CD4-positive, alpha-beta T cell (primary cell): Measurements from ENCODE around the gene HERC3. TPM values are rescaled to one million over a fixed set of nuclear protein-coding genes. Genes with fewer than 3 reads are reported as not detected.
A peak's percentile ranks its signal among the peaks of the same experiment; 100 is the strongest.

Source experiments
- ATAC-seq: fragments of 200-7000 bp; cut with Tn5 transposase; one replicate; pipeline ENCODE4 v1.10.0; 2022; ENCODE audit warnings: mild to moderate bottlenecking; ENCODE audit not compliant: poor library complexity
- CTCF ChIA-PET: fragments of 350-600 bp; sonication (Branson Sonifier 250); formaldehyde crosslinking; loops from one replicate; lab custom pipeline; 2021; ENCODE audit warnings: antibody characterized with exemption, inconsistent platforms; lab: Charles Lee
- POLR2A ChIA-PET: fragments of 350-600 bp; sonication (Branson Sonifier 250); formaldehyde crosslinking; loops from one replicate; lab custom pipeline; 2021; ENCODE audit warnings: antibody characterized with exemption, inconsistent platforms; lab: Charles Lee
- DNase-seq, 14 experiments: peaks; one replicate each; pipeline ENCODE4 v3.0.0-alpha.2; 2013 to 2020; ENCODE audit warnings: mixed read lengths in 2 of 14
- H3K27ac ChIP-seq, 2 donors: one replicate each; pipeline versions ENCODE4 v1.5.1 to v1.7.0; 2013; ENCODE audit warnings: low read length in 2 of 2, low read depth in 1 of 2, mild to moderate bottlenecking in 1 of 2
- H3K27me3 ChIP-seq, 2 experiments: 1 replicate in 1 of 2; 2 replicates in 1 of 2; pipeline versions ENCODE4 v1.6.1 to v1.7.0; 2013; ENCODE audit warnings: low read length in 2 of 2, control low read depth in 1 of 2, mild to moderate bottlenecking in 1 of 2, moderate library complexity in 1 of 2; ENCODE audit not compliant: insufficient read depth in 2 of 2, control insufficient read depth in 1 of 2
- H3K36me3 ChIP-seq: one replicate; pipeline ENCODE4 v1.6.1; 2013; ENCODE audit warnings: low read length, control low read depth; ENCODE audit not compliant: insufficient read depth
- H3K4me1 ChIP-seq: one replicate; pipeline ENCODE4 v1.6.1; 2013; ENCODE audit warnings: low read length, control low read depth; ENCODE audit not compliant: insufficient read depth
- H3K4me3 ChIP-seq: one replicate; pipeline ENCODE4 v1.5.1; 2013; ENCODE audit warnings: mild to moderate bottlenecking, low read length, moderate library complexity
- H3K9me3 ChIP-seq, 2 experiments: 1 replicate in 1 of 2; 2 replicates in 1 of 2; pipeline versions ENCODE4 v1.6.1 to v1.7.0; 2013; ENCODE audit warnings: low read length in 2 of 2, mild to moderate bottlenecking in 2 of 2, control low read depth in 1 of 2, moderate library complexity in 1 of 2; ENCODE audit not compliant: control insufficient read depth in 1 of 2, insufficient read depth in 1 of 2
- H3K27ac Mint-ChIP-seq: one replicate; pipeline ENCODE4 v1.8.0; 2020; ENCODE audit warnings: mixed read lengths
- H3K27me3 Mint-ChIP-seq: one replicate; pipeline ENCODE4 v1.8.0; 2021; ENCODE audit warnings: mixed read lengths
- H3K36me3 Mint-ChIP-seq: one replicate; pipeline ENCODE4 v1.8.0; 2021; ENCODE audit warnings: low read depth, mixed read lengths
- H3K4me1 Mint-ChIP-seq: one replicate; pipeline ENCODE4 v1.8.0; 2021; ENCODE audit warnings: low read depth, mixed read lengths
- H3K4me3 Mint-ChIP-seq: one replicate; pipeline ENCODE4 v1.8.0; 2020; ENCODE audit warnings: mild to moderate bottlenecking, mixed read lengths
- H3K9me3 Mint-ChIP-seq: one replicate; pipeline ENCODE4 v1.8.0; 2020; ENCODE audit warnings: mixed read lengths
- CTCF ChIP-seq: fragments of 200-600 bp; IDR thresholded peaks from one replicate; pipeline ENCODE4 v1.8.0; 2022; ENCODE audit warnings: antibody characterized with exemption, mild to moderate bottlenecking
- intact Hi-C, 2 experiments: fragments of 100-400 bp; cut with DNase I in 1 of 2; cut with micrococcal nuclease in 1 of 2; formaldehyde crosslinking; loops; one replicate each; pipeline versions ENCODE4 v1.15.1 to v1.9.0; 2023 to 2025; cut with DNase I, micrococcal nuclease
- total RNA-seq, 174 experiments: library from RNA in 2 of 174; stranded (reverse) in 2 of 174; gene quantifications; one replicate each; pipeline ENCODE4 v1.2.3 and lab custom pipeline; 2021 to 2026

The HERC3 gene
- total RNA-seq, 2 experiments from 2014 or later, result 63.1 to 66.4 TPM

GRCh38 chr4:88629826-88630225 is 37.5 kb downstream of the HERC3 start:
- Histone ChIP-seq H3K4me1 (no peaks in the 10 kb centered on the region), H3K36me3 (no peaks in the 10 kb centered on the region), H3K4me3 (no peak overlapping the region), H3K27me3 (no peaks in the 10 kb centered on the region), H3K27ac (no peak overlapping the region), H3K9me3 (no peaks in the 10 kb centered on the region)
- DNase-seq (no peak), ATAC-seq (no peak)
- peaks cover 3% of the 10 kb centered on the region for H3K9me3 Mint-ChIP-seq
- no peaks in the 10 kb centered on the region for H3K27me3 Mint-ChIP-seq
- no peak overlapping the region for H3K27ac Mint-ChIP-seq
- peaks cover 54% of the 10 kb centered on the region for H3K36me3 Mint-ChIP-seq
- peaks cover 34% of the 10 kb centered on the region for H3K4me1 Mint-ChIP-seq
- TF ChIP-seq CTCF, result no peak
- ChIA-PET POLR2A (no interaction called here), CTCF (no interaction called here)
- H3K4me3 Mint-ChIP-seq, result no peak overlapping the region
- intact Hi-C loops, result no loop called here

GRCh38 chr4:88630756-88631155 is 38.5 kb downstream of the HERC3 start:
- no peaks in the 10 kb centered on the region for H3K4me1 ChIP-seq
- Mint-ChIP-seq H3K4me3 (no peak overlapping the region), H3K27me3 (no peaks in the 10 kb centered on the region), H3K36me3 (peaks cover 46% of the 10 kb centered on the region), H3K27ac (no peak overlapping the region), H3K4me1 (peaks cover 34% of the 10 kb centered on the region), H3K9me3 (peaks cover 8% of the 10 kb centered on the region)
- no peak overlapping the region for H3K27ac ChIP-seq
- CTCF ChIA-PET, result no interaction called here
- no peak for TF ChIP-seq CTCF
- no peak overlapping the region for H3K4me3 ChIP-seq
- intact Hi-C loops, result no loop called here
- H3K36me3 ChIP-seq, result no peaks in the 10 kb centered on the region
- DNase-seq (no peak), ATAC-seq (no peak)
- H3K27me3 ChIP-seq, result no peaks in the 10 kb centered on the region
- POLR2A ChIA-PET, result no interaction called here
- H3K9me3 ChIP-seq, result no peaks in the 10 kb centered on the region

DNA sequence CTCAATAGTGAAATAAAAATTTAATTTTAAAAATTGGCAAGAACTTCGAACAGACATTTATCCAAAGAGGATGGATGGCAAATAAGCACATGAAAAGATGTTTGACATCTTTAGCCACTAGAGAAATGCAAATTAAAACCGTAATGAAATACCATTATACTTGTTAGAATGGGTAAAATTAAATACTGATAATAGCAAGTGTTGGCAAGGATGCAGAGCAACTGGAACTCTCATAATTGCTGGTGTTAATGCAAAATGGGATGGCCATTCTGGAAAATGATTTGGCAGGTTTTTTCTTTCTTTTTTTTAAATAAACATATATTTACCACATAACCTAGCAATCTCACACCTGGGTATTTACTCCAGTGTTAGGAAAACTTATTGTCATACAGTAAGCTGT is 51.7 kb downstream of the HERC3 start:
- Histone ChIP-seq H3K9me3 (peaks cover 0 to 5% of the 10 kb centered on the region in 2 experiments), H3K27me3 (no peaks in the 10 kb centered on the region), H3K4me1 (peaks cover 6% of the 10 kb centered on the region), H3K4me3 (no peak overlapping the region), H3K27ac (no peak overlapping the region), H3K36me3 (no peaks in the 10 kb centered on the region)
- Mint-ChIP-seq H3K4me1 (peaks cover 79% of the 10 kb centered on the region), H3K27me3 (no peaks in the 10 kb centered on the region), H3K9me3 (peaks cover 5% of the 10 kb centered on the region), H3K27ac (peak overlapping the region; percentile 56), H3K4me3 (no peak overlapping the region), H3K36me3 (peaks cover 13% of the 10 kb centered on the region)
- ChIA-PET CTCF (no interaction called here), POLR2A (no interaction called here)
- intact Hi-C loops, result no loop called here
- no peak for TF ChIP-seq CTCF
- ATAC-seq (no peak), DNase-seq (no peak)
